Lower leg skin (tissue), 3 donors: Measurements from ENCODE around the gene GGT7.

Source experiments
- CTCF ChIP-seq, 3 donors: fragments of 450-650 bp; IDR thresholded peaks; one replicate each; pipeline ENCODE4 v1.5.1; 2016; ENCODE audit warnings: antibody characterized with exemption in 3 of 3, mild to moderate bottlenecking in 3 of 3, moderate library complexity in 2 of 3
- POLR2A ChIP-seq, 2 donors: fragments of 450-650 bp; IDR thresholded peaks; one replicate each; pipeline ENCODE4 v1.6.1; 2016 to 2017; ENCODE audit warnings: antibody characterized with exemption in 2 of 2, mild to moderate bottlenecking in 1 of 2, moderate library complexity in 1 of 2

DNA sequence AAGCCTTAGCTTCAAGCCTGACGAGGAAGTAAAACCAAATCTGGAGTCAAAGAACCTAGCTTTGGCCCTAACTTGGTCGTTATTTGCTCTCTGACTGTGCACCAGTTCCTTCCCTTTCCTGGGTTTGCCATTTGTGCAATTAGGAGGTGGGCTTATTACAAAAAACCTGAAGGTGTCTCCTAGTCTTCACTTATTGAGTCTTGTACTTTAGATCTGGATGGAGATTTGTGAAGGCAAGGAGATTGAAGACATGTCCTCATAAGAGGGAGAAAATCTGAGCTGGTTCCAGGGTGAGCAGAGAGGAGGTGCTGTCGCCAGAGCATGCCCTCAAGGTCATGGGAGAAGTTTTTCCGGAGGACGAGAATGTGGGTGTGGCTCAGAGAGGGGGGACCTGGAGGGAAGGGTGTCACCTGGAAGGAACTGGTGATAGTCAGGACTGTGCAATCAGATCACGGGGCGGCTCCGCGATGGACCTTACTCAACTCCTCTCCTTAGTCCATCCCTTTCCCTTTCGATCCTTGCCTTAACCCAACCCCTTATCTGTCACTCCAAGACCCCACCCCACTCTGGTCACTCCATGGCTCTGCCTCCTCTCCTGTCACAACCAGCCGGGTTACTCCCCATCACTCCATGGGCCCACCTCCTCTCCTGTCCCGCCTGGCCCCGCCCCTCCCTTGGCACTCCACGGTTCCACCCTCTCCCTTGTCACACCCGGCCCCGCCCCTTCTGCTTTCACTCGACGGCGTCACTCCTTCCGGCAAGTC lies 3.2 kb upstream of the GGT7 start:
- no peak for TF ChIP-seq POLR2A (IDR thresholded peaks at IDR 0.05)
- no peak for TF ChIP-seq CTCF (IDR thresholded peaks at IDR 0.05)
